Measurements from ENCODE around the gene ZNF652. TPM values are rescaled to one million over a fixed set of nuclear protein-coding genes. Genes with fewer than 3 reads are reported as not detected.
A peak's percentile ranks its signal among the peaks of the same experiment; 100 is the strongest.
"Not testable (repeated sequence)": the region's sequence is repeated elsewhere in the genome, so short reads cannot be mapped to it uniquely, and the experiment has no call there.

Gene ZNF652
- total RNA-seq, 1 donor from 2014 or later: 52.7 TPM

GRCh38 chr17:49369760-49370159 lies 7.7 kb upstream of the ZNF652 start:
- Mint-ChIP-seq H3K27ac (no peak overlapping the region), H3K4me1 (ENCODE audit: low read depth) (no peaks in the 10 kb centered on the region), H3K4me3 (ENCODE audit: low read depth) (no peak overlapping the region), H3K9me3 (ENCODE audit: low read depth) (no peaks in the 10 kb centered on the region), H3K36me3 (ENCODE audit: insufficient read depth) (no peaks in the 10 kb centered on the region), H3K27me3 (no peaks in the 10 kb centered on the region)
- no peak for TF ChIP-seq CTCF (IDR thresholded peaks at IDR 0.05; ENCODE audit: unreplicated experiment)
- DNase-seq (ENCODE audit: low spot score, unreplicated experiment): no peak

GRCh38 chr17:49369089-49369488 lies 7.0 kb upstream of the ZNF652 start:
- Mint-ChIP-seq H3K36me3 (ENCODE audit: insufficient read depth) (no peaks in the 10 kb centered on the region), H3K4me3 (ENCODE audit: low read depth) (no peak overlapping the region)
- no peak for DNase-seq (ENCODE audit: low spot score, unreplicated experiment)

GRCh38 chr17:49365667-49366066 lies 3.6 kb upstream of the ZNF652 start:
- DNase-seq (ENCODE audit: low spot score, unreplicated experiment): no peak
- H3K27me3 Mint-ChIP-seq: no peaks in the 10 kb centered on the region
- no peaks in the 10 kb centered on the region for H3K36me3 Mint-ChIP-seq (ENCODE audit: insufficient read depth)
- peaks cover 11% of the 10 kb centered on the region for H3K4me1 Mint-ChIP-seq (ENCODE audit: low read depth)
- H3K4me3 Mint-ChIP-seq (ENCODE audit: low read depth): no peak overlapping the region
- H3K9me3 Mint-ChIP-seq (ENCODE audit: low read depth): no peaks in the 10 kb centered on the region
- no peak overlapping the region for H3K27ac Mint-ChIP-seq
- TF ChIP-seq CTCF (IDR thresholded peaks at IDR 0.05; ENCODE audit: unreplicated experiment): peak; percentile 12

More at GRCh38 chr17:49369089-49369488, 7.0 kb upstream of the ZNF652 start:
- no peaks in the 10 kb centered on the region for H3K4me1 Mint-ChIP-seq (ENCODE audit: low read depth)
- no peak for TF ChIP-seq CTCF (IDR thresholded peaks at IDR 0.05; ENCODE audit: unreplicated experiment)
- H3K9me3 Mint-ChIP-seq (ENCODE audit: low read depth): no peaks in the 10 kb centered on the region
- no peaks in the 10 kb centered on the region for H3K27me3 Mint-ChIP-seq
- no peak overlapping the region for H3K27ac Mint-ChIP-seq

GRCh38 chr17:49365126-49365525 lies 3.1 kb upstream of the ZNF652 start:
- H3K36me3 Mint-ChIP-seq (ENCODE audit: insufficient read depth); H3K9me3 Mint-ChIP-seq (ENCODE audit: low read depth); H3K27me3 Mint-ChIP-seq; H3K27ac Mint-ChIP-seq; DNase-seq (ENCODE audit: low spot score, unreplicated experiment); H3K4me3 Mint-ChIP-seq (ENCODE audit: low read depth): not testable (repeated sequence)
- H3K4me1 Mint-ChIP-seq (ENCODE audit: low read depth): peaks cover 15% of the 10 kb centered on the region

- Mint-ChIP-seq H3K4me1 (ENCODE audit: low read depth) (peaks cover 25% of the 10 kb centered on the region), H3K27ac (no peak overlapping the region), H3K4me3 (ENCODE audit: low read depth) (no peak overlapping the region), H3K27me3 (no peaks in the 10 kb centered on the region), H3K9me3 (ENCODE audit: low read depth) (no peaks in the 10 kb centered on the region), H3K36me3 (ENCODE audit: insufficient read depth) (no peaks in the 10 kb centered on the region)
- TF ChIP-seq CTCF (IDR thresholded peaks at IDR 0.05; ENCODE audit: unreplicated experiment): no peak
- DNase-seq (ENCODE audit: low spot score, unreplicated experiment): no peak
Observed at GRCh38 chr17:49364119-49364518, 2.1 kb upstream of the ZNF652 start.

- TF ChIP-seq CTCF (IDR thresholded peaks at IDR 0.05; ENCODE audit: unreplicated experiment): no peak
- DNase-seq (ENCODE audit: low spot score, unreplicated experiment): no peak
- no peaks in the 10 kb centered on the region for H3K27me3 Mint-ChIP-seq
- H3K4me3 Mint-ChIP-seq (ENCODE audit: low read depth): peak overlapping the region; percentile 79
- no peaks in the 10 kb centered on the region for H3K36me3 Mint-ChIP-seq (ENCODE audit: insufficient read depth)
- peaks cover 32% of the 10 kb centered on the region for H3K4me1 Mint-ChIP-seq (ENCODE audit: low read depth)
- H3K27ac Mint-ChIP-seq: no peak overlapping the region
- H3K9me3 Mint-ChIP-seq (ENCODE audit: low read depth): no peaks in the 10 kb centered on the region
Observed at GRCh38 chr17:49363251-49363650, 1.2 kb upstream of the ZNF652 start.
